ENCODE data around the gene MST1.

The MST1 gene

GRCh38 chr3:49652218-49652902, 36.9 kb downstream of the MST1 start:
- no peaks in the 10 kb centered on the region for H3K9me3 ChIP-seq (ENCODE audit: low read length)
- no peaks in the 10 kb centered on the region for H3K79me2 ChIP-seq (ENCODE audit: insufficient read depth, low read length)
- H3K4me2 ChIP-seq (ENCODE audit: low read length) = no peak overlapping the region
- H2AFZ ChIP-seq (ENCODE audit: low read length) = no peak overlapping the region
- no peaks in the 10 kb centered on the region for H4K20me1 ChIP-seq (ENCODE audit: insufficient read depth, low read length)
- no peaks in the 10 kb centered on the region for H3K9me2 ChIP-seq (ENCODE audit: low read depth, low read length)
- no peak overlapping the region for H3K4me3 ChIP-seq (ENCODE audit: low read depth, low read length, poor library complexity, severe bottlenecking)
- no peaks in the 10 kb centered on the region for H3K36me3 ChIP-seq (ENCODE audit: insufficient read depth, low read length)
- no peaks in the 10 kb centered on the region for H3F3A ChIP-seq (ENCODE audit: insufficient read depth, low read length)
- H3K4me1 ChIP-seq (ENCODE audit: insufficient read depth, low read length, severe bottlenecking) = no peaks in the 10 kb centered on the region
- peaks cover 3% of the 10 kb centered on the region; the same call in 1 of the 2 replicates for H3K27me3 ChIP-seq (ENCODE audit: insufficient read depth, low read length)
- H3K9ac ChIP-seq (ENCODE audit: low read length) = no peak overlapping the region
- no peak overlapping the region for H3K27ac ChIP-seq (ENCODE audit: low read depth, low read length, poor library complexity, severe bottlenecking)
- no peak for TF ChIP-seq CTCF (IDR thresholded peaks at IDR 0.05; ENCODE audit: low read length)
- no peak for TF ChIP-seq EZH2 (IDR thresholded peaks at IDR 0.05; ENCODE audit: borderline replicate concordance, low read length)

- Histone ChIP-seq H3K9ac (ENCODE audit: low read length) (no peak overlapping the region), H3K4me2 (ENCODE audit: low read length) (no peak overlapping the region), H3K9me3 (ENCODE audit: low read length) (no peaks in the 10 kb centered on the region), H3K4me3 (ENCODE audit: low read depth, low read length, poor library complexity, severe bottlenecking) (no peak overlapping the region), H3K9me2 (ENCODE audit: low read depth, low read length) (no peaks in the 10 kb centered on the region), H4K20me1 (ENCODE audit: insufficient read depth, low read length) (no peaks in the 10 kb centered on the region), H3K36me3 (ENCODE audit: insufficient read depth, low read length) (no peaks in the 10 kb centered on the region), H3K27me3 (ENCODE audit: insufficient read depth, low read length) (peaks cover 6% of the 10 kb centered on the region; the same call in 1 of the 2 replicates), H2AFZ (ENCODE audit: low read length) (no peak overlapping the region), H3F3A (ENCODE audit: insufficient read depth, low read length) (no peaks in the 10 kb centered on the region), H3K27ac (ENCODE audit: low read depth, low read length, poor library complexity, severe bottlenecking) (no peak overlapping the region), H3K4me1 (ENCODE audit: insufficient read depth, low read length, severe bottlenecking) (no peaks in the 10 kb centered on the region), H3K79me2 (ENCODE audit: insufficient read depth, low read length) (no peaks in the 10 kb centered on the region)
- TF ChIP-seq EZH2 (IDR thresholded peaks at IDR 0.05; ENCODE audit: borderline replicate concordance, low read length) (no peak), CTCF (IDR thresholded peaks at IDR 0.05; ENCODE audit: low read length) (no peak)
These were observed 38.6 kb downstream of the MST1 start for GRCh38 chr3:49650637-49651036.

- Histone ChIP-seq H3K27ac (ENCODE audit: low read depth, low read length, poor library complexity, severe bottlenecking) (no peak overlapping the region), H3K4me3 (ENCODE audit: low read depth, low read length, poor library complexity, severe bottlenecking) (no peak overlapping the region), H3K79me2 (ENCODE audit: insufficient read depth, low read length) (no peaks in the 10 kb centered on the region), H3K9me3 (ENCODE audit: low read length) (no peaks in the 10 kb centered on the region), H3K9ac (ENCODE audit: low read length) (no peak overlapping the region), H3K4me2 (ENCODE audit: low read length) (no peak overlapping the region), H3K27me3 (ENCODE audit: insufficient read depth, low read length) (peaks cover 6% of the 10 kb centered on the region; the same call in 1 of the 2 replicates), H3K4me1 (ENCODE audit: insufficient read depth, low read length, severe bottlenecking) (no peaks in the 10 kb centered on the region), H4K20me1 (ENCODE audit: insufficient read depth, low read length) (no peaks in the 10 kb centered on the region), H3K36me3 (ENCODE audit: insufficient read depth, low read length) (no peaks in the 10 kb centered on the region), H3F3A (ENCODE audit: insufficient read depth, low read length) (no peaks in the 10 kb centered on the region), H2AFZ (ENCODE audit: low read length) (no peak overlapping the region), H3K9me2 (ENCODE audit: low read depth, low read length) (no peaks in the 10 kb centered on the region)
- TF ChIP-seq CTCF (IDR thresholded peaks at IDR 0.05; ENCODE audit: low read length) = no peak
- TF ChIP-seq EZH2 (IDR thresholded peaks at IDR 0.05; ENCODE audit: borderline replicate concordance, low read length) = no peak
These were observed 39.1 kb downstream of the MST1 start for GRCh38 chr3:49650177-49650576.
